Duodenal mucosa (tissue), 2 donors: ENCODE data around the gene DENR.
"Not testable (repeated sequence)": the region's sequence is repeated elsewhere in the genome, so short reads cannot be mapped to it uniquely, and the experiment has no call there.

ENCODE experiments used
- H3K27ac ChIP-seq: one replicate; pipeline ENCODE4 v1.7.0; 2013; ENCODE audit warnings: low read depth, low read length
- H3K27me3 ChIP-seq, 2 donors: one replicate each; pipeline ENCODE4 v1.7.0; 2013; ENCODE audit warnings: low read length in 2 of 2, control low read depth in 1 of 2; ENCODE audit not compliant: insufficient read depth in 2 of 2, control insufficient read depth in 1 of 2
- H3K36me3 ChIP-seq, 2 donors: one replicate each; pipeline ENCODE4 v1.7.0; 2013; ENCODE audit warnings: low read length in 2 of 2, control low read depth in 1 of 2; ENCODE audit not compliant: insufficient read depth in 2 of 2, control insufficient read depth in 1 of 2
- H3K4me1 ChIP-seq, 2 donors: one replicate each; pipeline ENCODE4 v1.7.0; 2013; ENCODE audit warnings: low read length in 2 of 2, control low read depth in 1 of 2; ENCODE audit not compliant: insufficient read depth in 2 of 2, control insufficient read depth in 1 of 2
- H3K4me3 ChIP-seq, 2 donors: one replicate each; pipeline ENCODE4 v1.7.0; 2013; ENCODE audit warnings: low read length in 2 of 2, low read depth in 1 of 2
- H3K9ac ChIP-seq, 2 donors: one replicate each; pipeline ENCODE4 v1.7.0; 2013; ENCODE audit warnings: low read length in 2 of 2, low read depth in 1 of 2
- H3K9me3 ChIP-seq, 2 donors: one replicate each; pipeline ENCODE4 v1.7.0; 2013; ENCODE audit warnings: low read length in 2 of 2, control low read depth in 1 of 2; ENCODE audit not compliant: control insufficient read depth in 1 of 2

The DENR gene

GRCh38 chr12:122785503-122785902 lies 32.9 kb downstream of the DENR start:
- Histone ChIP-seq H3K4me1 (no peaks in the 10 kb centered on the region), H3K27me3 (no peaks in the 10 kb centered on the region), H3K4me3 (no peak overlapping the region)

GRCh38 chr12:122788387-122788786 lies 35.8 kb downstream of the DENR start:
- Histone ChIP-seq H3K36me3 (no peaks in the 10 kb centered on the region), H3K27ac (no peak overlapping the region), H3K4me1 (no peaks in the 10 kb centered on the region), H3K4me3 (no peak overlapping the region), H3K9ac (no peak overlapping the region), H3K27me3 (no peaks in the 10 kb centered on the region), H3K9me3 (no peaks in the 10 kb centered on the region)

More at GRCh38 chr12:122785503-122785902, 32.9 kb downstream of the DENR start:
- H3K9ac ChIP-seq, result no peak overlapping the region
- H3K9me3 ChIP-seq, result no peaks in the 10 kb centered on the region
- no peak overlapping the region for H3K27ac ChIP-seq
- H3K36me3 ChIP-seq, result no peaks in the 10 kb centered on the region

GRCh38 chr12:122789637-122790036 lies 37.0 kb downstream of the DENR start:
- H3K27me3 ChIP-seq, result no peaks in the 10 kb centered on the region
- H3K27ac ChIP-seq, result no peak overlapping the region
- H3K4me1 ChIP-seq, result no peaks in the 10 kb centered on the region
- H3K9me3 ChIP-seq, result no peaks in the 10 kb centered on the region
- no peaks in the 10 kb centered on the region for H3K36me3 ChIP-seq
- H3K4me3 ChIP-seq, result no peak overlapping the region
- no peak overlapping the region for H3K9ac ChIP-seq

- no peaks in the 10 kb centered on the region for H3K9me3 ChIP-seq
- H3K4me3 ChIP-seq, result no peak overlapping the region
- no peaks in the 10 kb centered on the region for H3K27me3 ChIP-seq
Measured at GRCh38 chr12:122790393-122791075, 37.9 kb downstream of the DENR start.

GRCh38 chr12:122793685-122794106 lies 41.1 kb downstream of the DENR start:
- H3K9me3 ChIP-seq, result no peaks in the 10 kb centered on the region
- no peaks in the 10 kb centered on the region for H3K36me3 ChIP-seq
- H3K4me1 ChIP-seq, result no peaks in the 10 kb centered on the region
- no peaks in the 10 kb centered on the region for H3K27me3 ChIP-seq
- H3K4me3 ChIP-seq, result no peak overlapping the region
- H3K9ac ChIP-seq, result no peak overlapping the region
- no peak overlapping the region for H3K27ac ChIP-seq

More at GRCh38 chr12:122790393-122791075, 37.9 kb downstream of the DENR start:
- Histone ChIP-seq H3K9ac (no peak overlapping the region), H3K27ac (no peak overlapping the region), H3K36me3 (no peaks in the 10 kb centered on the region), H3K4me1 (no peaks in the 10 kb centered on the region)

- Histone ChIP-seq H3K27ac (no peak overlapping the region), H3K36me3 (no peaks in the 10 kb centered on the region), H3K9me3 (no peaks in the 10 kb centered on the region), H3K4me3 (no peak overlapping the region), H3K4me1 (no peaks in the 10 kb centered on the region), H3K27me3 (no peaks in the 10 kb centered on the region), H3K9ac (no peak overlapping the region)
Measured at GRCh38 chr12:122795807-122796206, 43.2 kb downstream of the DENR start.

GRCh38 chr12:122799641-122800243 lies 47.1 kb downstream of the DENR start:
- Histone ChIP-seq H3K36me3 (no peaks in the 10 kb centered on the region), H3K27ac (no peak overlapping the region), H3K9ac (no peak overlapping the region), H3K27me3 (no peaks in the 10 kb centered on the region), H3K4me3 (no peak overlapping the region), H3K9me3 (no peaks in the 10 kb centered on the region), H3K4me1 (peaks cover 0 to 7% of the 10 kb centered on the region in 2 donors)

GRCh38 chr12:122803937-122804336 lies 51.3 kb downstream of the DENR start:
- Histone ChIP-seq H3K9me3 (no peaks in the 10 kb centered on the region), H3K9ac (no peak overlapping the region), H3K27me3 (no peaks in the 10 kb centered on the region), H3K36me3 (no peaks in the 10 kb centered on the region), H3K27ac (no peak overlapping the region), H3K4me3 (no peak overlapping the region), H3K4me1 (peaks cover 0 to 7% of the 10 kb centered on the region in 2 donors)

- H3K4me3 ChIP-seq, H3K4me1 ChIP-seq, H3K9me3 ChIP-seq, H3K27ac ChIP-seq, H3K9ac ChIP-seq, H3K36me3 ChIP-seq, H3K27me3 ChIP-seq: not testable (repeated sequence)
Measured at GRCh38 chr12:122804957-122805356, 52.3 kb downstream of the DENR start.

GRCh38 chr12:122807651-122808050 lies 55.0 kb downstream of the DENR start:
- Histone ChIP-seq H3K27me3 (no peaks in the 10 kb centered on the region), H3K36me3 (no peaks in the 10 kb centered on the region), H3K9me3 (no peaks in the 10 kb centered on the region), H3K27ac (no peak overlapping the region), H3K9ac (no peak overlapping the region), H3K4me3 (no peak overlapping the region), H3K4me1 (peaks cover 0 to 7% of the 10 kb centered on the region in 2 donors)
